HT1080 (cell line): ENCODE data around the gene FLOT1. TPM values are rescaled to one million over a fixed set of nuclear protein-coding genes. Genes with fewer than 3 reads are reported as not detected.
A peak's percentile ranks its signal among the peaks of the same experiment; 100 is the strongest.

Experiments
- DNase-seq: peaks from one replicate; pipeline ENCODE4 v3.0.0-alpha.2; 2015; ENCODE audit warnings: low read depth
- total RNA-seq: library from RNA; depleted of rRNA; stranded (reverse); fragments of >200 nt; shearing (Covaris generic); gene quantifications from 2 replicates; pipeline ENCODE4 v1.2.3, GENCODE V29; 2014

The FLOT1 gene
- total RNA-seq, 1 experiment from 2014 or later = 73.8 TPM

- DNase-seq = no peak
These were observed 36.9 kb downstream of the FLOT1 start for GRCh38 chr6:30705620-30706019.

- no peak for DNase-seq
These were observed 38.7 kb downstream of the FLOT1 start for GRCh38 chr6:30703821-30704220.

- DNase-seq = no peak
These were observed 39.5 kb downstream of the FLOT1 start for GRCh38 chr6:30703011-30703410.

- no peak for DNase-seq
These were observed 42.1 kb downstream of the FLOT1 start for GRCh38 chr6:30700340-30700739.

GRCh38 chr6:30696432-30696831 is 46.1 kb downstream of the FLOT1 start:
- DNase-seq = no peak

GRCh38 chr6:30691208-30691847 is 51.2 kb downstream of the FLOT1 start:
- DNase-seq = no peak

- peak; percentile 85 for DNase-seq
These were observed 51.9 kb downstream of the FLOT1 start, which contains the start of gene NRM for GRCh38 chr6:30690403-30691207. NRM (minus strand) TSS chr6:30690984; CDS start chr6:30690974, 10 bp downstream.

GRCh38 chr6:30689985-30690384 is 52.5 kb downstream of the FLOT1 start:
- no peak for DNase-seq

GRCh38 chr6:30689022-30689865 is 53.2 kb downstream of the FLOT1 start:
- DNase-seq = no peak

GRCh38 chr6:30688569-30688968 is 53.9 kb downstream of the FLOT1 start:
- no peak for DNase-seq

GRCh38 chr6:30687659-30688431 is 54.6 kb downstream of the FLOT1 start:
- DNase-seq = no peak

GRCh38 chr6:30686908-30687658 is 55.4 kb downstream of the FLOT1 start:
- DNase-seq = peak; percentile 99

- DNase-seq = peak; percentile 64
These were observed 56.2 kb downstream of the FLOT1 start, which contains the start of gene PPP1R18 for GRCh38 chr6:30686009-30686907. PPP1R18 (minus strand) TSS chr6:30686645; CDS start chr6:30686018, 627 bp downstream.

GRCh38 chr6:30685157-30686008 is 57.1 kb downstream of the FLOT1 start:
- DNase-seq = peak; percentile 42

GRCh38 chr6:30684386-30685156 is 57.9 kb downstream of the FLOT1 start:
- peak; percentile 44 for DNase-seq

- DNase-seq = no peak
These were observed 58.5 kb downstream of the FLOT1 start for GRCh38 chr6:30683980-30684338.

GRCh38 chr6:30683183-30683979 is 59.1 kb downstream of the FLOT1 start:
- DNase-seq = no peak
